Fibroblast of villous mesenchyme (primary cell): ENCODE results near the gene TRAPPC2L. TPM values are rescaled to one million over a fixed set of nuclear protein-coding genes. Genes with fewer than 3 reads are reported as not detected.

Experiments used
- DNase-seq: peaks from one replicate; pipeline ENCODE4 v3.0.0-alpha.2; 2010; ENCODE audit warnings: low read depth
- H3K4me3 ChIP-seq: 2 replicates; pipeline ENCODE4 v1.5.1; 2011; ENCODE audit warnings: low read depth, mild to moderate bottlenecking, low read length
- total RNA-seq: library from RNA; depleted of rRNA; stranded (reverse); fragments of >200 nt; gene quantifications from 2 replicates; pipeline ENCODE4 v1.2.3, GENCODE V29; 2012
- TF ChIP-seq, protein P1 (sequence below): IDR thresholded peaks from 2 replicates; pipeline ENCODE4 v1.5.1; 2012; ENCODE audit warnings: low read depth, mild to moderate bottlenecking, low read length; ENCODE audit not compliant: insufficient read depth

The TRAPPC2L gene
- total RNA-seq, 1 donor, result 34.5 TPM

DNA sequence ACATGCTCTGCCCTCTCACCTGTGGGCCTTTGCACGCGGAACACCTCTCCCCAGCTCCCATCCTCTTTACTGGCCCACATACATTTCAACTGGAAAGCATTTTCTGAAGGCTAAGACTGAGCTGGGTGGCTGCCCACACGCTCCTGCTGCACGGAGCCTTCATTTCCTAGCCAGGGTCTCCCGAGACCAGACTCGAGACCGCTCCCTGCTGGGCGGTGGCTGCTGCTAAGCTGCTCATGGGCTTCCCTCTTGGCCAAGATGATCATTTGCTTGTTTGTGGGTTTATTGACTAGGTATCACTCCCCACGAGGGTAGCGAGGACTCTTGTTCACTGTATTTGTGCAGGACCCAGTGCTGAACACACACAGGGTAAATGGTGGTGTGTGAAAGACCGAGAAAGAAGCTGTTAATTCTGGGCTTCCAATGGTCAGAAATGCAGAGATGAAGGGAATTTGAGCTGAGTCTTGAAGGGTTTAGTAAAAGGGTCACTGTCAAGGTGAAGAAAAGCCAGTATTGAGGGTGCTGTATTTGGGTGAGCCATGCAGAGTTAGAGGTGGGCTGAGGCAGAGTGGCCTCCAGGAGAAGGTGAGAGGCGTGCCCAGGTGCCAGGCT is 907 bp downstream of the TRAPPC2L start:
- TF ChIP-seq, protein P1, sequence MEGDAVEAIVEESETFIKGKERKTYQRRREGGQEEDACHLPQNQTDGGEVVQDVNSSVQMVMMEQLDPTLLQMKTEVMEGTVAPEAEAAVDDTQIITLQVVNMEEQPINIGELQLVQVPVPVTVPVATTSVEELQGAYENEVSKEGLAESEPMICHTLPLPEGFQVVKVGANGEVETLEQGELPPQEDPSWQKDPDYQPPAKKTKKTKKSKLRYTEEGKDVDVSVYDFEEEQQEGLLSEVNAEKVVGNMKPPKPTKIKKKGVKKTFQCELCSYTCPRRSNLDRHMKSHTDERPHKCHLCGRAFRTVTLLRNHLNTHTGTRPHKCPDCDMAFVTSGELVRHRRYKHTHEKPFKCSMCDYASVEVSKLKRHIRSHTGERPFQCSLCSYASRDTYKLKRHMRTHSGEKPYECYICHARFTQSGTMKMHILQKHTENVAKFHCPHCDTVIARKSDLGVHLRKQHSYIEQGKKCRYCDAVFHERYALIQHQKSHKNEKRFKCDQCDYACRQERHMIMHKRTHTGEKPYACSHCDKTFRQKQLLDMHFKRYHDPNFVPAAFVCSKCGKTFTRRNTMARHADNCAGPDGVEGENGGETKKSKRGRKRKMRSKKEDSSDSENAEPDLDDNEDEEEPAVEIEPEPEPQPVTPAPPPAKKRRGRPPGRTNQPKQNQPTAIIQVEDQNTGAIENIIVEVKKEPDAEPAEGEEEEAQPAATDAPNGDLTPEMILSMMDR, result peak; percentile 81
- peak; percentile 79 for DNase-seq
- peak overlapping the region; percentile 97 for H3K4me3 ChIP-seq

DNA sequence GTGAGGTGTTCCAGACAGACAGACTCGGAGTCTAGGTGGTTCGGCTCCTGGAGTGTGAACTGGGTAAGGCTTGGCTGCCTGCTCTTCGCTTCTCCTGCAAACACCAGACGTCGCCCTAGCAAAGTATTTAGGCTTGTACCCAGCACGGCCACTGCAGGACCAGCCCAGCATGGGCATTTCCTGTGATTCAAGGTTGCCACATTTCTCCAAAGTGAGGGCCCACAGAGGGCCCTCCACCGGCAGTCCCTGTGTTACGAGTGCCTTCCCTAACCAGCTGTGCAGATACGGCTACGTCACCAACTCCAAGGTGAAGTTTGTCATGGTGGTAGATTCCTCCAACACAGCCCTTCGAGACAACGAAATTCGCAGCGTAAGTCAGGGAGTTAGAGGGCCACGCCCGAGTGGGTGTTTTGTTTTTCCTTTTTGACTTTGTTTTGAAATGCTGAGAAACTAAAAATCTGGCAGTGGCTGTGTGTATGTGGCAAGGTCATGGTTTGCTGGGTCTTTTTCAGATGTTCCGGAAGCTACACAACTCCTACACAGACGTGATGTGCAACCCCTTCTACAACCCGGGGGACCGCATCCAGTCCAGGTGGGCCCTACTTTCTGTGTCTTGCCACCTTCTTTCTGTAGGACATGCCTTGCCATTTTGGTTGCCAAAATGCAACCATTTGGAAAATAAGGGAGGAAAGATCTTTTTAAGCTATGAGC is 2.6 kb downstream of the TRAPPC2L start:
- DNase-seq, result no peak
- TF ChIP-seq, protein P1, result no peak
- H3K4me3 ChIP-seq, result no peak overlapping the region

DNA sequence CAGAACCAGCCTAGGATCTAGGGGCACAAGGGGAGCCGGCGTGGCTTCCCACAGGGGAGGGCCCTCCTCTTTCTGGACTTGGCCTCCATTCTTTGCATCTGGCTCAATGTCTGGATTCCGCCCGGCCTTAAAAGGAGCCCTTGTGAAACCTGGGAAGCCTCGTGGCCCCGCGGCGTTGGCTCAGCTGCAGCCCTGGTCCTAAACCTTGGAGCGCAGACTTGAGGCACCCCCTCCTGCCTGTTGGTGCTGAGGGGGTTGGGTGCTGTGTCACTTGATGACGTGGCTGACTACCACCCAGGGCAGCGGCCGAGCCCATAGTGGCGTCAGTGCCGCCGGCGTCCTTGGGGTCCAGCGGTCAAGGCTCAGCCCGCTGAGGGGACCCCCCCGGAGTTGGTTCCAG is 4.4 kb downstream of the TRAPPC2L start:
- TF ChIP-seq, protein P1, result no peak
- no peak for DNase-seq
- H3K4me3 ChIP-seq, result no peak overlapping the region

DNA sequence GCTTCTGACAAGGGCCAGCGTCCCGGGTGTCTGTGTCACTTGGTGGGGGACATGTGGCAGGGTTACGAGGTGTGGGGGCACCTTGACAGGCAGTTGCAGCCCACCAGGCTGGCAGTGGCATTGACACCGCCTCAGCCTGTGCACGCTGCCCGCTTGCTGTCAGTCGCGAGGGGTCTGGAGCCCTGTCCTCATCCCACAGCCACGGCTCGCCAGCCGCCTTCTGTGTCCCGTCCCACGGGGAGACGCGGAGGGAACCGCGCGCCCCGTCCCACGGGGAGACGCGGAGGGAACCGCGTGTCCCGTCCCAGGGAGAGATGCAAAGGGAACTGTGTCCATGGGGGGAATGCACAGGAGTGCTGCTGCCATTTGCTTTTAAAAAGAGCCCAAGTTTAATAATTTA is 6.0 kb downstream of the TRAPPC2L start:
- TF ChIP-seq, protein P1, result no peak
- H3K4me3 ChIP-seq, result no peak overlapping the region
- no peak for DNase-seq

DNA sequence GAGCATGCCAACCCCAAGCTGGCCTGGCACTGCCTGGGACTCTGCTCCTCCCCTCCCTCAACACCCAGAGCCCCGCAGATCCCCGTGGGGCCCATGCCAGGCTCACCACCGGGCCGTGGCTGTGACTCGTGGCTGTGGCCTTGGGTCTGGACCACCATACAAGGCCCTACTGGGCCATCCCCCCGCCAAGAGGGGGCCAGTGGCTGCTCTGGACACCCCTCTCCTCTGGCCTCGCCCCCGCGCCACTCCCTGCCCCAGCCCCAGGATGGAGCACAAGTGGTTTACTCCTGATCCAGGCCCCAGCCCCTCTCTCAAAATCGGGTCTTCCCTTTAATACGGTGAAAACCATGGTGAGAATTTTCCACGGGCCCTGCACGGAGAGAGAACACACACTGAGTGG is 6.5 kb downstream of the TRAPPC2L start:
- TF ChIP-seq, protein P1, result no peak
- no peak for DNase-seq
- no peak overlapping the region for H3K4me3 ChIP-seq

DNA sequence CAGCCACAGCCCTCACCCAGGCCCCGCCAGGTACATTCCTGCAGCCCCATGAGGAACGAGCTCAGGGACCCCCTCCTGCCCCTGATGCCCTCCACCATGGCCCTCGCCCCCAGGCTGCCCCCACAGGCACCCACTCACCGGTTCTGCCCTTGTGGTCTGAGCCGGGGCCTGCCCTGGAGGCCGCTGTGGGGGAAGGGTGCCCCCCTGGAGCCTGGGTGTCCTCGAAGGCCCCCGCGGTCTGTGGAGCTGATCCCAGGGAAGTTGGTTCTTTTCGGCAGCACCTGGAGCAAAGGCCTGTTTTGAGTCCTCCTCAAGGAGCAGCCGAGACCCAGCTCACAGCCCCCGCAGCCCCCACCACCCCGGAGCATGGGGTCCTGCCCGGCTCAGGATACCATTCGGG is 7.2 kb downstream of the TRAPPC2L start:
- no peak overlapping the region for H3K4me3 ChIP-seq
- TF ChIP-seq, protein P1, result no peak
- DNase-seq, result no peak

DNA sequence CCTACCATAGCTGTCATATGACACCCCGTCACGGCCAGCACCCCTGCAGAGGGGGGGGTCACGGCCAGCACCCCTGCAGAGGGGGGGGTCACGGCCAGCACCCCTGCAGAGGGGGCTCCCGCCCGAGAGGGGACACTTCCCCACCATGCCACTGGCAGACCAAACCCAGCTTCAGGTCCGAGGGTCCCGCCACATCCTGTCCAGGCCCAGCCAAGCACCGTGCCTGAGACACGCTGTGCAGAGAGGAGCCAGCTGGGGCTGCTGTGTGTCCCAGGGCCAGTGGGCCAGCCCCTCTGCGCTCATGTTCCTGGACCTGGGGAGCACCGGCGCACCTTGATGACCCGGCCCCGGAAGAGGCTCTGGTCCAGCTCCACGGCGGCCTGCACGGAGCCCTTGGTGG is 7.6 kb downstream of the TRAPPC2L start:
- DNase-seq, result no peak
- no peak overlapping the region for H3K4me3 ChIP-seq
- TF ChIP-seq, protein P1, result no peak
